Fibroblast of lung (primary cell): ENCODE results near the gene NXN. TPM values are rescaled to one million over a fixed set of nuclear protein-coding genes. Genes with fewer than 3 reads are reported as not detected.
"Not testable (repeated sequence)": the region's sequence is repeated elsewhere in the genome, so short reads cannot be mapped to it uniquely, and the experiment has no call there.

Experiments used
- DNase-seq, 2 donors: peaks; one replicate each; pipeline versions ENCODE4 v3.0.0 to v3.0.0-alpha.2; 2010; ENCODE audit warnings: low read depth in 2 of 2
- H2AFZ ChIP-seq: 2 replicates; pipeline ENCODE4 v1.5.1; 2012; ENCODE audit warnings: low read length, control low read depth, inconsistent platforms
- H3K27ac ChIP-seq: 2 replicates; pipeline ENCODE4 v1.5.1; 2011; ENCODE audit warnings: low read length, control low read depth; ENCODE audit not compliant: insufficient read depth
- H3K27me3 ChIP-seq: 2 replicates; pipeline ENCODE4 v1.5.1; 2011; ENCODE audit warnings: mild to moderate bottlenecking, low read length; ENCODE audit not compliant: control insufficient read depth, insufficient read depth
- H3K36me3 ChIP-seq: 2 replicates; pipeline ENCODE4 v1.5.1; 2011; ENCODE audit warnings: low read length; ENCODE audit not compliant: control insufficient read depth, insufficient read depth
- H3K4me1 ChIP-seq: 2 replicates; pipeline ENCODE4 v1.5.1; 2011; ENCODE audit warnings: low read length; ENCODE audit not compliant: control insufficient read depth, insufficient read depth; ENCODE audit errors: extremely low read depth
- H3K4me2 ChIP-seq: 2 replicates; pipeline ENCODE4 v1.5.1; 2011; ENCODE audit warnings: low read length, control low read depth; ENCODE audit not compliant: insufficient read depth; ENCODE audit errors: extremely low read depth
- H3K4me3 ChIP-seq, 4 experiments: fragments of 200-600 bp in 1 of 4; sonication (generic) in 1 of 4; replicated peaks in 1 of 4; 2 replicates each; pipeline ENCODE4 v1.5.1; 2011 to 2016; ENCODE audit warnings: low read length in 4 of 4, low read depth in 3 of 4, mild to moderate bottlenecking in 3 of 4, control low read depth in 2 of 4, inconsistent platforms in 1 of 4, mixed read lengths in 1 of 4; ENCODE audit not compliant: insufficient read depth in 1 of 4; ENCODE audit errors: control extremely low read depth in 1 of 4
- H3K79me2 ChIP-seq: 2 replicates; pipeline ENCODE4 v1.5.1; 2012; ENCODE audit warnings: mild to moderate bottlenecking, low read length, inconsistent platforms; ENCODE audit not compliant: control insufficient read depth, insufficient read depth
- H3K9ac ChIP-seq: 2 replicates; pipeline ENCODE4 v1.5.1; 2011; ENCODE audit warnings: mild to moderate bottlenecking, low read length, control low read depth; ENCODE audit not compliant: insufficient read depth
- H3K9me3 ChIP-seq: 2 replicates; pipeline ENCODE4 v1.5.1; 2012; ENCODE audit warnings: low read depth, low read length; ENCODE audit not compliant: control insufficient read depth, insufficient read depth
- H4K20me1 ChIP-seq: 2 replicates; pipeline ENCODE4 v1.5.1; 2011; ENCODE audit warnings: low read length; ENCODE audit not compliant: control insufficient read depth, insufficient read depth; ENCODE audit errors: extremely low read depth
- EZH2 ChIP-seq: IDR thresholded peaks from 2 replicates; pipeline ENCODE4 v1.5.1; 2012; ENCODE audit warnings: low read length, control low read depth, mild to moderate bottlenecking; ENCODE audit errors: missing control alignments
- polyA plus RNA-seq, 2 donors: library from polyadenylated mRNA; depleted of rRNA in 1 of 2; stranded (reverse) in 1 of 2; unstranded in 1 of 2; fragments of >200 nt; gene quantifications; 2 replicates each; pipeline ENCODE4 v1.2.1, GENCODE V29; 2011 to 2012; ENCODE audit warnings: missing spikeins in 1 of 2
- total RNA-seq: library from RNA; depleted of rRNA; stranded (reverse); fragments of >200 nt; gene quantifications from 2 replicates; pipeline ENCODE4 v1.2.1, GENCODE V29; 2014
- TF ChIP-seq, protein P1 (sequence below), 2 donors: IDR thresholded peaks in 1 of 2; conservative IDR thresholded peaks in 1 of 2; 1 replicate in 1 of 2; 2 replicates in 1 of 2; pipeline ENCODE4 v1.5.1; 2011 to 2012; ENCODE audit warnings: low read length in 2 of 2, control low read depth in 1 of 2, inconsistent platforms in 1 of 2, low read depth in 1 of 2, mild to moderate bottlenecking in 1 of 2

NXN gene
- total and polyA plus RNA-seq, 2 donors (not counting 1 experiment from before 2014, with no cell fraction given): 38.5 to 53.8 TPM

DNA sequence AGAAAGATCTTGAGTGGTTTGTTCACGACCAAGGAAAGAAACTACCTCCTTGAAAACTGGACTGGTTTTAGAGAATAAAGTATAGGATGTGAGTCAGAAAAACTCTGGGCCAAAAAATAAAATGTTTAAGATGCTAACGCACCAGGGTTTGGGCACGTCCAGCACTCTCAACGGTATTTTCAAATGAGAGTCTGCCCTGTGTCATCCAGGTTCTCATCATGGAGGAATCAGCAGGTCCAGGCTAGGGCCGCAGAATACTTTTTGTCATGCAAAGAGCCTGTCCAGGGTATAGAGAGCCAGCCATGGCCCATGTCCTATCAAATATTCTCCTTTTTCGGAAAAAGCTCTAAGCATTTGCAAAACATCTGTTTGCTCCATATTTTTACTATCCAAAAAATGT lies 2.4 kb downstream of the NXN start:
- peaks cover 32% of the 10 kb centered on the region for H3K79me2 ChIP-seq
- no peak for TF ChIP-seq EZH2
- TF ChIP-seq, protein P1, sequence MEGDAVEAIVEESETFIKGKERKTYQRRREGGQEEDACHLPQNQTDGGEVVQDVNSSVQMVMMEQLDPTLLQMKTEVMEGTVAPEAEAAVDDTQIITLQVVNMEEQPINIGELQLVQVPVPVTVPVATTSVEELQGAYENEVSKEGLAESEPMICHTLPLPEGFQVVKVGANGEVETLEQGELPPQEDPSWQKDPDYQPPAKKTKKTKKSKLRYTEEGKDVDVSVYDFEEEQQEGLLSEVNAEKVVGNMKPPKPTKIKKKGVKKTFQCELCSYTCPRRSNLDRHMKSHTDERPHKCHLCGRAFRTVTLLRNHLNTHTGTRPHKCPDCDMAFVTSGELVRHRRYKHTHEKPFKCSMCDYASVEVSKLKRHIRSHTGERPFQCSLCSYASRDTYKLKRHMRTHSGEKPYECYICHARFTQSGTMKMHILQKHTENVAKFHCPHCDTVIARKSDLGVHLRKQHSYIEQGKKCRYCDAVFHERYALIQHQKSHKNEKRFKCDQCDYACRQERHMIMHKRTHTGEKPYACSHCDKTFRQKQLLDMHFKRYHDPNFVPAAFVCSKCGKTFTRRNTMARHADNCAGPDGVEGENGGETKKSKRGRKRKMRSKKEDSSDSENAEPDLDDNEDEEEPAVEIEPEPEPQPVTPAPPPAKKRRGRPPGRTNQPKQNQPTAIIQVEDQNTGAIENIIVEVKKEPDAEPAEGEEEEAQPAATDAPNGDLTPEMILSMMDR (conservative IDR thresholded peaks at IDR 0.05 in 1 of 2, IDR thresholded peaks at IDR 0.05 in 1 of 2; ENCODE audit: low read depth in 1 of 2, low read length in 2 of 2): no peak
- no peak overlapping the region for H3K27ac ChIP-seq
- H3K9me3 ChIP-seq: no peaks in the 10 kb centered on the region
- peak in 1 of 2 donors; percentile 63 for DNase-seq
- no peaks in the 10 kb centered on the region for H3K27me3 ChIP-seq
- H3K36me3 ChIP-seq: no peaks in the 10 kb centered on the region
- H3K4me3 ChIP-seq: peak overlapping the region; percentile 21 to 84 (median 57)
- no peaks in the 10 kb centered on the region for H4K20me1 ChIP-seq
- peak overlapping the region; percentile 93 for H3K4me2 ChIP-seq
- no peaks in the 10 kb centered on the region for H3K4me1 ChIP-seq
- H2AFZ ChIP-seq: no peak overlapping the region
- H3K9ac ChIP-seq: no peak overlapping the region

DNA sequence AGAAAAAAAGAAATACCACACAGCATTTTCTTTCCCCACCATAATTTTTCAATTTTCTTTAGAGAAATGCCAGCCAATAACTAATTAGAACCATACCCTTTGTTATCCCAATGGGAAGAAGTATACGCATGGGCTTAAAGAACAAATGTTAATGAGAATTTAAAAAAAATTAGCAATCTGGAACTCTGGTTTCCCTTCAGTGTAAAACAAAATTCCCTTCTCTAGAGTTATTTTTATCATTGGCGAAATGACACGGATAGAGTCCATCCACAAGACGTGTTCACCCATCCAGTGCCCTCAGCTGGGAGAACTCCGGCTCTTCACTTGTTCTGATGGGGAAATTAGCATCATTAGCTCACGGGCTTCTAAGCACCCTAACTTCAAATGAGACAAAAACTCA lies 3.3 kb downstream of the NXN start:
- TF ChIP-seq EZH2: no peak
- TF ChIP-seq, protein P1 (conservative IDR thresholded peaks at IDR 0.05 in 1 of 2, IDR thresholded peaks at IDR 0.05 in 1 of 2; ENCODE audit: low read depth in 1 of 2, low read length in 2 of 2): no peak
- Histone ChIP-seq H3K9me3 (no peaks in the 10 kb centered on the region), H2AFZ (no peak overlapping the region), H3K9ac (no peak overlapping the region), H4K20me1 (no peaks in the 10 kb centered on the region), H3K4me1 (no peaks in the 10 kb centered on the region), H3K36me3 (no peaks in the 10 kb centered on the region), H3K4me2 (no peak overlapping the region), H3K4me3 (peak overlapping the region in 1 of 4 experiments; percentile 0), H3K27ac (no peak overlapping the region), H3K27me3 (no peaks in the 10 kb centered on the region), H3K79me2 (peaks cover 32% of the 10 kb centered on the region)
- DNase-seq: no peak

DNA sequence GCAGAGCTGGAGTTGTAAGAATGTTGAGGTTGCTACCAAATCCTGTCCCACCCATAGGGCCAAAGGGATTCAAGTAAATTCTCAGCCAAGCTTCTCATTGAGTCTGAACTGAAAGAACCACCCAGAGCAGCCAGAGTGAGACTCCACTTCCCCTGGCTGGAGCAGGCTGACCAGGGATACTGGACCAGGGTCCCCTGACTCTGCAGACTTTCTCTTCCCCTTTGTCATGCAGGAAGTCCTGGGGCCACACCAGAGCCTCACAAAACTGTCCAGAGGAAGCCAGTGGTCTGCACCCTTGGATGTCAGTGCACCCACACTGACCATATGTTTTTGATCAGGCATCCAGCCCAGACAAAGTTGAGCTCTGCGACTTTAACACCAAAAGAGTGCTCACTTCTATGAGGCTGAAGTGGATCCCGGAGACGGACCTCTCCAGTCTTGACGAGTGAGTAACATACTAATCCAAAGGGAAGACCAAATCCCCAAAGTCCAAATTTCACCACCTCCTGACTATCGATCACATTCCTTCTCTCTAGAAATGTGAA lies 4.1 kb downstream of the NXN start:
- peak overlapping the region in 1 of 4 experiments; percentile 23 for H3K4me3 ChIP-seq
- no peaks in the 10 kb centered on the region for H3K4me1 ChIP-seq
- H3K36me3 ChIP-seq: no peaks in the 10 kb centered on the region
- H3K9me3 ChIP-seq: no peaks in the 10 kb centered on the region
- TF ChIP-seq EZH2: no peak
- TF ChIP-seq, protein P1 (conservative IDR thresholded peaks at IDR 0.05 in 1 of 2, IDR thresholded peaks at IDR 0.05 in 1 of 2; ENCODE audit: low read depth in 1 of 2, low read length in 2 of 2): no peak
- H3K4me2 ChIP-seq: peak overlapping the region; percentile 45
- peak in 1 of 2 donors; percentile 40 for DNase-seq
- H3K79me2 ChIP-seq: peaks cover 35% of the 10 kb centered on the region
- H2AFZ ChIP-seq: no peak overlapping the region
- H3K27me3 ChIP-seq: no peaks in the 10 kb centered on the region
- H4K20me1 ChIP-seq: no peaks in the 10 kb centered on the region
- peak overlapping the region; percentile 11 for H3K27ac ChIP-seq
- H3K9ac ChIP-seq: no peak overlapping the region

DNA sequence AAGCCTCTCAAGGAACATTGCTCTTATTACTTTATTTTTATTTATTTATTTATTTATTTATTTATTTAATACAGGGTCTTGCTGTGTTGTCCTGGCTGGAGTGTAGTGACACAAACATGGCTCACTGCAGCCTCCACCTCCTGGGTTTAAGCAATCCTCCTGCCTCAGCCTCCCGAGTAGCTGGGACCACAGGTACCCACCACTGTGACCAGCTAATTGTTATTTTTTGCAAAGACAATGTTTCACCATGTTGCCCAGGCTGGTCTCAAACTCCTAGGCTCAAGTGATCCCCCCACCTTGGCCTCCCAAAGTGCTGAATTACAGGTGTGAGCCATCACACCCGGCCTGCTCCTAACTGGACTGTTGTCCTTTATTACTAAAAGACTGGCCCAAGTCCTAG lies 4.8 kb downstream of the NXN start:
- peaks cover 39% of the 10 kb centered on the region for H3K79me2 ChIP-seq

More for the DNA sequence above, 4.8 kb downstream of the NXN start:
- H3K9ac ChIP-seq, H3K27me3 ChIP-seq, H3K4me3 ChIP-seq, H4K20me1 ChIP-seq, DNase-seq, H3K27ac ChIP-seq, H2AFZ ChIP-seq, H3K9me3 ChIP-seq, H3K4me1 ChIP-seq, H3K36me3 ChIP-seq, H3K4me2 ChIP-seq: not testable (repeated sequence)
